A673 (cell line): ENCODE data around the gene PACRG. TPM values are rescaled to one million over a fixed set of nuclear protein-coding genes. Genes with fewer than 3 reads are reported as not detected.

ENCODE experiments used
- BruUV-seq: library from RNA; stranded (reverse); fragments of 400-500 nt; replicated peaks from 2 replicates; lab custom pipeline; 2021; lab: Mats Ljungman, UMichigan
- CTCF ChIA-PET: fragments of 300-600 bp; sonication (Branson Sonifier 250); formaldehyde crosslinking; loops from one replicate; lab custom pipeline; 2022; ENCODE audit warnings: antibody characterized with exemption; lab: Charles Lee
- POLR2A ChIA-PET: fragments of 300-600 bp; sonication (Branson Sonifier 250); formaldehyde crosslinking; loops from one replicate; lab custom pipeline; 2022; ENCODE audit warnings: antibody characterized with exemption; ENCODE audit not compliant: low non-redundant PET; lab: Charles Lee
- DNase-seq: peaks from one replicate; pipeline ENCODE4 v3.0.0-alpha.2; 2015; ENCODE audit warnings: low spot score
- H3K27ac ChIP-seq: fragments of 200-600 bp; sonication (generic); 2 replicates; pipeline ENCODE4 v1.5.1; 2016; ENCODE audit warnings: mixed run types, low read depth, mild to moderate bottlenecking, mixed read lengths, antibody characterized with exemption, low read length; ENCODE audit not compliant: poor library complexity, severe bottlenecking
- H3K27me3 ChIP-seq: fragments of 200-600 bp; sonication (generic); replicated peaks from 2 replicates; pipeline ENCODE4 v1.6.1; 2017; ENCODE audit warnings: mixed run types, low read depth, mild to moderate bottlenecking, mixed read lengths, antibody characterized with exemption, low read length; ENCODE audit not compliant: insufficient read depth, poor library complexity
- H3K36me3 ChIP-seq: fragments of 200-600 bp; sonication (generic); 2 replicates; pipeline ENCODE4 v1.6.1; 2016; ENCODE audit warnings: mixed run types, mild to moderate bottlenecking, mixed read lengths, antibody characterized with exemption, low read length; ENCODE audit not compliant: insufficient read depth, poor library complexity, severe bottlenecking
- H3K4me1 ChIP-seq: fragments of 200-600 bp; sonication (generic); 2 replicates; pipeline ENCODE4 v1.6.1; 2017; ENCODE audit warnings: mixed run types, mild to moderate bottlenecking, mixed read lengths, antibody characterized with exemption, low read length; ENCODE audit not compliant: insufficient read depth, poor library complexity, severe bottlenecking
- H3K4me3 ChIP-seq: fragments of 200-600 bp; sonication (generic); 2 replicates; pipeline ENCODE4 v1.5.1; 2016; ENCODE audit warnings: low read depth, mixed run types, mild to moderate bottlenecking, mixed read lengths, low read length; ENCODE audit not compliant: poor library complexity, severe bottlenecking
- H3K9me3 ChIP-seq: fragments of 200-600 bp; sonication (generic); 2 replicates; pipeline ENCODE4 v1.6.1; 2016; ENCODE audit warnings: mixed run types, low read depth, mild to moderate bottlenecking, mixed read lengths, antibody characterized with exemption, low read length; ENCODE audit not compliant: poor library complexity, severe bottlenecking
- CTCF ChIP-seq: fragments of 300-800, 200-600 bp; sonication (generic); conservative IDR thresholded peaks from 2 replicates; pipeline ENCODE4 v1.5.1; 2017; ENCODE audit warnings: low read depth, mild to moderate bottlenecking, antibody characterized with exemption, low read length, moderate library complexity, mixed read lengths
- EZH2 ChIP-seq: fragments of 200-600 bp; sonication (generic); IDR thresholded peaks from 2 replicates; pipeline ENCODE4 v1.6.1; 2017; ENCODE audit warnings: borderline replicate concordance, low read depth, mild to moderate bottlenecking, mixed read lengths, antibody characterized with exemption, low read length; ENCODE audit not compliant: poor library complexity, severe bottlenecking
- intact Hi-C: fragments of 100-400 bp; cut with micrococcal nuclease; formaldehyde crosslinking; loops from one replicate; pipeline ENCODE4 v1.10.0; 2022; ENCODE audit not compliant: unreplicated experiment
- total RNA-seq: library from RNA; stranded (reverse); gene quantifications from 2 replicates; pipeline ENCODE4 v1.2.3, GENCODE V29; 2021

PACRG gene
- total RNA-seq, 1 experiment from 2014 or later, result not detected

GRCh38 chr6:162882801-162883481, 155.2 kb downstream of the PACRG start:
- H3K4me3 ChIP-seq, result no peak overlapping the region
- no peaks in the 10 kb centered on the region for H3K4me1 ChIP-seq
- CTCF ChIA-PET, result no interaction called here
- no peak overlapping the region for H3K27ac ChIP-seq
- BruUV-seq, result no TSS peak
- H3K36me3 ChIP-seq, result no peaks in the 10 kb centered on the region
- intact Hi-C loops, result no loop called here
- no peaks in the 10 kb centered on the region for H3K27me3 ChIP-seq
- POLR2A ChIA-PET, result no interaction called here
- TF ChIP-seq EZH2 (no peak), CTCF (no peak)
- no peak for DNase-seq
- H3K9me3 ChIP-seq, result no peaks in the 10 kb centered on the region

DNA sequence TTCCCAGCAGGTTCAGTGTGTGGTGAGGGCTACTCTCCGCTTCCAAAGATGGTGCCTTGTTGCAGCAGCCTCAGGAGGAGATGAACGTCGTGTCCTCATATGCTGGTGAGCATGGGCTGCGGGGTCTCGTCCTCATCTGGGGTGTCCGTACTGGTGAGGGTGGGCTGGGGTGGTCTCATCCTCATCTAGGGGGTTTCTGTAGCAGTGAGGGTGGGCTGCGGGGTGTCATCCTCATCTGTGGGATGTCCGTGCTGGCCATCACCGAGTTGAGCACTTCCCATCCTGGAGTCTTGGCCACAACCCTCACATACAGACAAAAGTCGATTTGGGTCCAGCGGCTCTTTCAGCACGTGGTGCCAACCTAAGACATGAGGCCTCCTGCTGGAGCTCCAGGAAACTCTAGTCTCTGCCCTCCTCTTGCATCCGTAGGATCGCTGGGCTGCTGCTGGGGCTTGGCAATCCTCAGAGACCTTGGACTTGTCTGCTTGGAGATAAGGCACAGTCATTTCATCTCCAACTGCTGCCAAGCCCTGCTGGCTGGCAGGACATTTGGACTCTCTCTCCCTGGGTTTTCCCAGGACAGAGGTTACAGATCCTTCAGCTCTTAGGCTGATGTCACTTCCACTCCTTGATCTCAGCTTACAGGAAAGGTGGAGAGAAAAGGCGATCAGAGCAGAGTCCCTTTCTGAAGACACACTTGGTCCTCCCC, 160.4 kb downstream of the PACRG start:
- Histone ChIP-seq H3K4me3 (no peak overlapping the region), H3K4me1 (no peaks in the 10 kb centered on the region), H3K27ac (no peak overlapping the region), H3K9me3 (no peaks in the 10 kb centered on the region), H3K36me3 (no peaks in the 10 kb centered on the region), H3K27me3 (no peaks in the 10 kb centered on the region)
- CTCF ChIA-PET, result no interaction called here
- TF ChIP-seq CTCF (no peak), EZH2 (no peak)
- DNase-seq, result no peak
- POLR2A ChIA-PET, result no interaction called here
- no TSS peak for BruUV-seq
- intact Hi-C loops, result no loop called here

DNA sequence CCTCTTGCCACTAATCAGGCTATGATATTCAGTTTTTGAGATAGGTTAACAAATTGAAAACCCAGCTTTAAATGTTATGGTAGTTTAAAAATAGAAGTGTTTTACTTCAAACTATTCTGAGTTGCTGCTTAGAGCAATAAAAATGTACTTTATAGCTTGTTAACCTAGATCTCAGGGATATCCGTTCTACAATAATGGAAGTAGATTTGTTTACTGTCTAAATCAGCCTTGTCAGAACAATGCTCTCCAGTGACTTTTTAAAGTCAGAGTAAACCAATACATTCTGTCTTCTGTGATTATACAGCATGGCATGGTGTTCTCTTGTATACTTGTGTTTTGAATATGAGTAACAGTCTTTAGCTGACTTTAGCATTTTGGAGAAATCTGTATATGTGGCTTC, 161.5 kb downstream of the PACRG start:
- DNase-seq, result no peak
- Histone ChIP-seq H3K9me3 (no peaks in the 10 kb centered on the region), H3K27me3 (no peaks in the 10 kb centered on the region), H3K4me3 (no peak overlapping the region), H3K4me1 (no peaks in the 10 kb centered on the region), H3K27ac (no peak overlapping the region), H3K36me3 (no peaks in the 10 kb centered on the region)
- CTCF ChIA-PET, result no interaction called here
- intact Hi-C loops, result no loop called here
- BruUV-seq, result no TSS peak
- TF ChIP-seq CTCF (no peak), EZH2 (no peak)
- POLR2A ChIA-PET, result no interaction called here
